ENCODE measurements around the gene GALNT6. TPM values are rescaled to one million over a fixed set of nuclear protein-coding genes. Genes with fewer than 3 reads are reported as not detected.

The GALNT6 gene
- total RNA-seq, 2 donors from 2014 or later: 12.6 to 13.0 TPM

GRCh38 chr12:51330186-51330585 lies 61.0 kb downstream of the GALNT6 start:
- DNase-seq: no peak
- no peaks in the 10 kb centered on the region for H3K27me3 Mint-ChIP-seq (ENCODE audit: low read depth)
- H3K9me3 Mint-ChIP-seq: no peaks in the 10 kb centered on the region
- peak overlapping the region; percentile 58 for H3K27ac Mint-ChIP-seq
- no peaks in the 10 kb centered on the region for H3K36me3 Mint-ChIP-seq (ENCODE audit: insufficient read depth in 2 of 2)
- ATAC-seq (replicated peaks in 1 of 2): no peak
- peak overlapping the region; percentile 58 to 66 for H3K4me3 Mint-ChIP-seq
- peaks cover 46% of the 10 kb centered on the region for H3K4me1 Mint-ChIP-seq (ENCODE audit: low read depth)

- Mint-ChIP-seq H3K27me3 (ENCODE audit: low read depth) (no peaks in the 10 kb centered on the region), H3K4me1 (ENCODE audit: low read depth) (peaks cover 51% of the 10 kb centered on the region), H3K36me3 (ENCODE audit: insufficient read depth in 2 of 2) (no peaks in the 10 kb centered on the region), H3K4me3 (peak overlapping the region; percentile 58 to 66), H3K27ac (peak overlapping the region; percentile 58), H3K9me3 (no peaks in the 10 kb centered on the region)
- ATAC-seq (replicated peaks in 1 of 2) (peak in 1 of 2 donors; percentile 28), DNase-seq (no peak)
Measured at GRCh38 chr12:51329742-51330141, 61.5 kb downstream of the GALNT6 start.

DNA sequence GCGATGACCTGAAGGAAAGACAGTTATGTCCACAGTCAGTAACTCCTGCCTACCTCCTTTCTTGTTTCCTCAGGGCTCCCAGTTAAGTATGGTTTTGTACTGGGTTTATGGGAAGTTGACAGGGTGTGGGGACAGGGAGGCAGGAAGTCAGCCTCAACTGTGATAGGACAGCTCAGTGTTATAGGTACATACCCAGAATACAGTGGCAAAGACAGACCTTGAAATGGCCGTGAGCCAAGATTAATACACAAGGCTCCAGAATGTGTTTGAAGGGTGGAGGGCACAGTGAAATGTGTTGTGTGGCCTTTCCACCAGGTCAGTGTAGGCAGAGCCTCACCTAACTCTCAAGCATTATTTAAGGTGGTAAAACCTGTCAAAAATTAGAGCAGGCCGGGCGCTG lies 62.6 kb downstream of the GALNT6 start:
- H3K4me3 Mint-ChIP-seq: peak overlapping the region; percentile 33 to 58

GRCh38 chr12:51326698-51327439 lies 64.3 kb downstream of the GALNT6 start:
- Mint-ChIP-seq H3K4me1 (ENCODE audit: low read depth) (peaks cover 71% of the 10 kb centered on the region), H3K9me3 (no peaks in the 10 kb centered on the region), H3K27ac (peak overlapping the region; percentile 97), H3K36me3 (ENCODE audit: insufficient read depth in 2 of 2) (peaks cover 6 to 11% of the 10 kb centered on the region in 2 donors), H3K4me3 (peak overlapping the region; percentile 77 to 87), H3K27me3 (ENCODE audit: low read depth) (no peaks in the 10 kb centered on the region)
- ATAC-seq (replicated peaks in 1 of 2) (no peak), DNase-seq (no peak)

More for the DNA sequence above, 62.6 kb downstream of the GALNT6 start:
- no peak for DNase-seq
- no peak for ATAC-seq (replicated peaks in 1 of 2)
- H3K27me3 Mint-ChIP-seq (ENCODE audit: low read depth): no peaks in the 10 kb centered on the region
- peak overlapping the region; percentile 40 for H3K27ac Mint-ChIP-seq
- H3K9me3 Mint-ChIP-seq: no peaks in the 10 kb centered on the region
- H3K4me1 Mint-ChIP-seq (ENCODE audit: low read depth): peaks cover 56% of the 10 kb centered on the region
- peaks cover 0 to under 1% of the 10 kb centered on the region in 2 donors for H3K36me3 Mint-ChIP-seq (ENCODE audit: insufficient read depth in 2 of 2)

DNA sequence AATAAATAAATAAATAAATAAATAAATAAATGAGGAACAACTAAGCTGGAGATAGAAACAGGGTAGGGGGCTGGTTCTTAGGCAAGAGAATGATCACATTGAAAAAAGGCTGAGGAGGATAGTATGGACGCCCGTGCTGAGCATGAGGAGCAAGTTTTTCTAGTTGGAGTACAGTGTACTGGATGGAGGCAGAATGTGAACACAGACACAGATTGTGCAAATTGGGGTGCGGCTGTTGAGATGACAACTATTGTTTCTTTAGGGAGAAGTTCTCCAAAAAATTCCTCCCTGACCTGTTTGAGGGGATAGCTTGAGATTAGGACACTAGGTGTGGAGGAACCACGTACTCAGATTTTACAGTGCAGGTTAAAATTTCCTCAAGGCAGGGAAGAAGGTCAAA lies 66.3 kb downstream of the GALNT6 start:
- DNase-seq: no peak
- H3K4me1 Mint-ChIP-seq (ENCODE audit: low read depth): peaks cover 87% of the 10 kb centered on the region
- no peaks in the 10 kb centered on the region for H3K27me3 Mint-ChIP-seq (ENCODE audit: low read depth)
- peaks cover 8 to 17% of the 10 kb centered on the region in 2 donors for H3K36me3 Mint-ChIP-seq (ENCODE audit: insufficient read depth in 2 of 2)
- peak overlapping the region; percentile 49 to 65 for H3K4me3 Mint-ChIP-seq
- no peaks in the 10 kb centered on the region for H3K9me3 Mint-ChIP-seq
- no peak for ATAC-seq (replicated peaks in 1 of 2)
- peak overlapping the region; percentile 83 for H3K27ac Mint-ChIP-seq

DNA sequence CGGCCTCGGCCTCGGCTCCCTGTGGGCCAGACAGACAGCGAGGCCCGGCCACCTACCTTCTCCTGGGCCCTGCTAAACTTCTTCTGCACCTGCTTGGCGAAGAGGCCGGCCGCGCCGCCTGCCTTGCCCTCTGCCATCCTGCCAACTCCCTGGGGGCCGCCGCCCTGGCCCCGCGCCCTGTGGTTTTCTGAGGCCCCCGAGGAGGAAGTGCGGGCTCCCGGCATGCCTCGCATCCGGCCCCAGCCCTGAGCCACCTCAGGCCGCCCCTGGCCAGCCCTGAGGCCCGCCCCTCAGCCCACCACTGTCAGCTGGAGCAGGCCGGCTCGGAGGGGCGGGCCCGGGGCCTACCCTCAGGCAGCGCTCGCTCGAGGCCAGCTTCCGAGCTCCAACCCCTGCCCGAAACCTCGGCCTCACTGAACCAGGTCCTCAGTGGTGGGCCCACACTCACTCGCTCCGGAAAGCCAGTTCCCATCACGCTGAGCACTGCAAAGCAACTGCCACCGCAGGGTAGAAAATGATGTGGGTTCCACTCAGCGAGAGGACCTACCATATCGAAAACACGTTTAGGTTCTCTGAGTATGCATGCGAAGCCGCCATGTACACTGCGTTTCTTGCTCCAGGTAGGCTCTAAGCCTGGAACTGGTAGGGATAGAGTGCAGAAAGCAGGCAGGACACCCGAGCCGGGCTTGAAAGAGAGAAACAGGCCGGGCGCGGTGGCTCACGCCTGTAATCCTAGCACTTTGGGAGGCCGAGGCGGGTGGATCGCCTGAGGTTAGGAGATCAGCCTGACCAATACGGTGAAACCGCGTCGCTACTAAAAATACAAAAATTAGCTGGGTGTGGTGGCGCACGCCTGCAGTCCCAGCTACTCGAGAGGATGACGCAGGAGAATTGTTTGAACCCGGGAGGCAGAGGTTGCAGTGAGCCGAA lies 67.0 kb downstream of the GALNT6 start, which contains the start of gene BIN2:
BIN2 (minus strand) TSS at position 209 of the 930 bp plus-strand sequence; CDS start at position 137, 72 bp downstream.
- H3K9me3 Mint-ChIP-seq: no peaks in the 10 kb centered on the region
- ATAC-seq (replicated peaks in 1 of 2): peak; percentile 80 to 88
- H3K27ac Mint-ChIP-seq: peak within 1 kb of the TSS; percentile 93
- H3K27me3 Mint-ChIP-seq (ENCODE audit: low read depth): no peaks in the 10 kb centered on the region
- H3K4me3 Mint-ChIP-seq: peak within 1 kb of the TSS; percentile 88 to 95
- H3K36me3 Mint-ChIP-seq (ENCODE audit: insufficient read depth in 2 of 2): peaks cover 8 to 17% of the 10 kb centered on the region in 2 donors
- peaks cover 87% of the 10 kb centered on the region for H3K4me1 Mint-ChIP-seq (ENCODE audit: low read depth)
- DNase-seq: peak; percentile 82 to 89

- no peaks in the 10 kb centered on the region for H3K9me3 Mint-ChIP-seq
- DNase-seq (peak; percentile 62 to 64), ATAC-seq (replicated peaks in 1 of 2) (peak; percentile 60 to 64)
- peaks cover 8 to 20% of the 10 kb centered on the region in 2 donors for H3K36me3 Mint-ChIP-seq (ENCODE audit: insufficient read depth in 2 of 2)
- H3K27me3 Mint-ChIP-seq (ENCODE audit: low read depth): no peaks in the 10 kb centered on the region
- H3K4me1 Mint-ChIP-seq (ENCODE audit: low read depth): peaks cover 86% of the 10 kb centered on the region
- peak overlapping the region; percentile 93 for H3K27ac Mint-ChIP-seq
- H3K4me3 Mint-ChIP-seq: peak overlapping the region; percentile 88 to 95
Measured at GRCh38 chr12:51323317-51323960, 67.8 kb downstream of the GALNT6 start.

- ATAC-seq (replicated peaks in 1 of 2) (peak; percentile 18 to 48), DNase-seq (peak; percentile 46 to 71)
- no peaks in the 10 kb centered on the region for H3K27me3 Mint-ChIP-seq (ENCODE audit: low read depth)
- peak overlapping the region; percentile 88 to 95 for H3K4me3 Mint-ChIP-seq
- no peaks in the 10 kb centered on the region for H3K9me3 Mint-ChIP-seq
- H3K27ac Mint-ChIP-seq: peak overlapping the region; percentile 93
- peaks cover 82% of the 10 kb centered on the region for H3K4me1 Mint-ChIP-seq (ENCODE audit: low read depth)
- H3K36me3 Mint-ChIP-seq (ENCODE audit: insufficient read depth in 2 of 2): peaks cover 11 to 22% of the 10 kb centered on the region in 2 donors
Measured at GRCh38 chr12:51322452-51322851, 68.8 kb downstream of the GALNT6 start.

DNA sequence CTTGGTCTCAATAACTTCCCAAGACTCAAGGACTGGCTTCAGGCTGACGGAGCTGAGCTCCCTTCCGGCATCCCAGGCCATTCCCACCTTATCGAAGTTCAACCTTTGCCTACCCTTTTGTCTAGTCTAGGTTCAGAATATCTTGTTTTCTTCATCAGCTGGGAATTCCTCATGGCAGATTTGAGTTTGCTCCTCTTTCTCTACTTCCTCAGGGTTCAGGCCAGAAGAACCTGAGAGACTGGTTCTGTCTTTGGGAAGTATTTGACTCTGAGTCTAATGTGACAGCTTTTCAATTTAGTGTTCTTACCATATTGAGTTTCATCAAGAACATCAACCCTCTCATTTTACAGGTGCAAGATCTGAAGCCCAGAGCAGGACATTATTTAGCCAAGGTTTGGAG lies 69.3 kb downstream of the GALNT6 start:
- H3K27ac Mint-ChIP-seq: peak overlapping the region; percentile 74
- peaks cover 77% of the 10 kb centered on the region for H3K4me1 Mint-ChIP-seq (ENCODE audit: low read depth)
- DNase-seq (no peak), ATAC-seq (replicated peaks in 1 of 2) (no peak)
- no peaks in the 10 kb centered on the region for H3K9me3 Mint-ChIP-seq
- peak overlapping the region; percentile 88 to 95 for H3K4me3 Mint-ChIP-seq
- peaks cover 15 to 22% of the 10 kb centered on the region in 2 donors for H3K36me3 Mint-ChIP-seq (ENCODE audit: insufficient read depth in 2 of 2)
- no peaks in the 10 kb centered on the region for H3K27me3 Mint-ChIP-seq (ENCODE audit: low read depth)

GRCh38 chr12:51320695-51321320 lies 70.4 kb downstream of the GALNT6 start:
- H3K9me3 Mint-ChIP-seq: no peaks in the 10 kb centered on the region
- H3K36me3 Mint-ChIP-seq (ENCODE audit: insufficient read depth in 2 of 2): peaks cover 18 to 24% of the 10 kb centered on the region in 2 donors
- no peak for ATAC-seq (replicated peaks in 1 of 2)
- H3K4me1 Mint-ChIP-seq (ENCODE audit: low read depth): peaks cover 74% of the 10 kb centered on the region
- no peaks in the 10 kb centered on the region for H3K27me3 Mint-ChIP-seq (ENCODE audit: low read depth)
- H3K27ac Mint-ChIP-seq: peak overlapping the region; percentile 74
- no peak for DNase-seq
- peak overlapping the region; percentile 88 to 95 for H3K4me3 Mint-ChIP-seq

DNA sequence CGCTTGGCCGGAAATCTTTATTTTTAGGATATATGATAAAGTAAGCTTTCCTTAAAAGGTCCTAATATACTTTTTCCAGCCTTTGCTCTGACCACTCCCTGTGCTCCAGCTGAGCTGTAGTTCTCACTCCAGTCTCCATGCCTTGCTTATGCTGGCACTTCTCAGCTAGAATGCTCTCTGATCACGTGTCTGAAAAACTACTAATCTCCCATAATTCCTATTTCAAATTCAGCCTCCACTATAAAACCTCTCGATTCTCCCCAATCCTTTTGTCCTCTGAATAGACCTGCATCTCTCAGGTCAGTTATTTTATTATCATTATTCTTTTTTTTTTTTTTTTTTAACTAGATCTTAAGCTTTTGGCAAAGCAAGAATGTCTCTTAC lies 70.9 kb downstream of the GALNT6 start:
- peaks cover 75% of the 10 kb centered on the region for H3K4me1 Mint-ChIP-seq (ENCODE audit: low read depth)
- ATAC-seq (replicated peaks in 1 of 2) (no peak), DNase-seq (no peak)
- H3K27me3 Mint-ChIP-seq (ENCODE audit: low read depth): no peaks in the 10 kb centered on the region
- peaks cover 18 to 24% of the 10 kb centered on the region in 2 donors for H3K36me3 Mint-ChIP-seq (ENCODE audit: insufficient read depth in 2 of 2)
- H3K4me3 Mint-ChIP-seq: peak overlapping the region; percentile 65 to 95
- peak overlapping the region; percentile 74 for H3K27ac Mint-ChIP-seq
- H3K9me3 Mint-ChIP-seq: no peaks in the 10 kb centered on the region

GRCh38 chr12:51318846-51319599 lies 72.2 kb downstream of the GALNT6 start:
- Mint-ChIP-seq H3K27ac (peak overlapping the region; percentile 72), H3K27me3 (ENCODE audit: low read depth) (no peaks in the 10 kb centered on the region), H3K4me1 (ENCODE audit: low read depth) (peaks cover 65% of the 10 kb centered on the region), H3K9me3 (no peaks in the 10 kb centered on the region), H3K36me3 (ENCODE audit: insufficient read depth in 2 of 2) (peaks cover 18 to 24% of the 10 kb centered on the region in 2 donors), H3K4me3 (peak overlapping the region; percentile 38 to 65)
- ATAC-seq (replicated peaks in 1 of 2): peak in 1 of 2 donors; percentile 37
- DNase-seq: no peak

Measured in activated T-cell treated with anti-CD3 and anti-CD28 coated beads, Interleukin-2, amount 50 U/mL, for 72 hours (primary cell).